Stimulated activated CD4-positive, alpha-beta T cell treated with anti-CD3 and anti-CD28 coated beads, TNF-alpha, amount 100 ng/mL, for 4 hours (primary cell): ENCODE data around the gene PALB2.
A peak's percentile ranks its signal among the peaks of the same experiment; 100 is the strongest.

Experiments
- DNase-seq, 3 experiments: peaks; one replicate each; pipeline ENCODE4 v3.0.0-alpha.2; 2020; ENCODE audit warnings: low read depth in 3 of 3

Gene PALB2

DNA sequence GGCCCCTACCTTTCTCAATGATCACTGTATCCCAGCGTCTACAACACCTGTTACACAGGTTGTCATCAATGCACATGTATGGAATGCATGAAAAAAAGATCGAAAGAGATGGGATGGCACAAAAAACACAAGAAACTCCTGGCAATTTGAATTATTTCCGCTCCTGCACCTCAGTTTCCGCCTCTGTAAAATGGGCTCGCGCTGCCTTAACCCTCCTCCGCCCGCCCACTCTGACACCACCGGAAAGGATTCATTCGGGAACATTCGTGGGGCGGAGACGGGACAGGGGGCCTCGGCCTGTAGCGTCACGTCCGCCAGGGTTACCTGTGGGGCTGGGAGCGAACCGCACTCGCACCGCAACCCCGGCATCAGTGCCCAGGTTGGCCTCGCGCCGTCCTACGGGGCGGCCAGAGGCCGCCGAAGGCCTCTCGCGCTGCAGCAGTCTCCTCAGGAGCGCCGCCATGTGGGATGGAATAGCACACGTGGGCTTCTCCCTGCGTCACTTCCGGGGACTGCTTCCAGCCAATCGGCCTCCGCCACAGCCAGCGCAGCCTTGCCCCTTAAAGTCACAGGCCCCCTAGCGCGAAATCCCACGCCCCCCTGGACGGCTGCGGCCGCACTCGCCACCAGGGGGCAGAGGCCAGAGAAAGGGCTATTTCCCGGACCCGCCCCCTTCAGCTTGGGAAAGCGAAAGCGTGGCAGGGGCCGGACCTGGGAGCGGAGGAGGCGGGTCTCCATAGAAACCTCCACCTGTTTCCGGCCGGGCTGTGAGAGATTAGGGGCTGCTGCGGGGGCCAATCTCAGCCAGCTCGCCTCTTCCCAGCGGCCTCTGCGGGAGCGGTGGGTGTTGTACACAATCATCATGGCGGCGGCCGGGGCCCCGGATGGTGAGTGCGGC lies 84.0 kb downstream of the PALB2 start, which contains the start of the genes EARS2 and UBFD1:
Gene EARS2 (minus strand): TSS at position 470 of the 898 bp plus-strand sequence. CDS start 7 bp downstream, at position 463.
Gene UBFD1 (plus strand): TSS at position 847 of the 898 bp plus-strand sequence. CDS start 16 bp downstream, at position 863.
- peak; percentile 93 to 96 (median 95) for DNase-seq

- no peak for DNase-seq
Measured at GRCh38 chr16:23554536-23554935, 86.6 kb downstream of the PALB2 start.
